Mesenchymal stem cell (in vitro differentiated cells and primary cell): ENCODE measurements around the gene TEKT4.
"Not testable (repeated sequence)": the region's sequence is repeated elsewhere in the genome, so short reads cannot be mapped to it uniquely, and the experiment has no call there.

ENCODE experiments used
- DNase-seq: peaks from one replicate; pipeline ENCODE4 v3.0.0-alpha.2; 2013
- H2AFZ ChIP-seq: one replicate; pipeline ENCODE4 v1.6.1; 2013; ENCODE audit warnings: low read depth, mild to moderate bottlenecking, control low read depth, inconsistent platforms, low read length, moderate library complexity
- H2AK5ac ChIP-seq: 2 replicates; pipeline ENCODE4 v1.6.1; 2013; ENCODE audit warnings: low read length, moderate library complexity, mild to moderate bottlenecking, inconsistent platforms; ENCODE audit not compliant: severe bottlenecking
- H2BK120ac ChIP-seq: one replicate; pipeline ENCODE4 v1.6.1; 2013; ENCODE audit warnings: low read depth, mild to moderate bottlenecking, inconsistent platforms, low read length, moderate library complexity
- H2BK12ac ChIP-seq, 2 experiments: one replicate each; pipeline ENCODE4 v1.6.1; 2013; ENCODE audit warnings: inconsistent platforms in 2 of 2, low read length in 2 of 2, mild to moderate bottlenecking in 2 of 2, moderate library complexity in 2 of 2, control low read depth in 1 of 2
- H2BK15ac ChIP-seq: one replicate; pipeline ENCODE4 v1.6.1; 2013; ENCODE audit warnings: mild to moderate bottlenecking, low read depth, inconsistent platforms; ENCODE audit not compliant: poor library complexity, severe bottlenecking
- H2BK5ac ChIP-seq: 2 replicates; pipeline ENCODE4 v1.6.1; 2013; ENCODE audit warnings: low read depth, mild to moderate bottlenecking, low read length, control low read depth, inconsistent platforms; ENCODE audit not compliant: poor library complexity, severe bottlenecking
- H3K14ac ChIP-seq, 2 experiments: one replicate each; pipeline ENCODE4 v1.6.1; 2013; ENCODE audit warnings: inconsistent platforms in 2 of 2, low read length in 2 of 2, control low read depth in 1 of 2, mild to moderate bottlenecking in 1 of 2, moderate library complexity in 1 of 2
- H3K18ac ChIP-seq, 2 experiments: one replicate each; pipeline ENCODE4 v1.6.1; 2013; ENCODE audit warnings: inconsistent platforms in 2 of 2, low read length in 2 of 2, control low read depth in 1 of 2, low read depth in 1 of 2, mild to moderate bottlenecking in 1 of 2
- H3K23ac ChIP-seq, 2 experiments: one replicate each; pipeline ENCODE4 v1.6.1; 2013; ENCODE audit warnings: inconsistent platforms in 2 of 2, low read length in 2 of 2, mild to moderate bottlenecking in 2 of 2, moderate library complexity in 2 of 2, control low read depth in 1 of 2
- H3K27ac ChIP-seq: 2 replicates; pipeline ENCODE4 v1.5.1; 2013; ENCODE audit warnings: mild to moderate bottlenecking, moderate library complexity, low read length, control low read depth, inconsistent platforms; ENCODE audit not compliant: poor library complexity, severe bottlenecking
- H3K27me3 ChIP-seq, 2 experiments: 2 replicates each; pipeline versions ENCODE4 v1.6.1 to v1.7.0; 2013; ENCODE audit warnings: low read length in 2 of 2, mild to moderate bottlenecking in 2 of 2, moderate library complexity in 2 of 2, control low read depth in 1 of 2, inconsistent platforms in 1 of 2; ENCODE audit not compliant: control insufficient read depth in 1 of 2, insufficient read depth in 1 of 2
- H3K36me3 ChIP-seq, 2 experiments: 2 replicates each; pipeline versions ENCODE4 v1.6.1 to v1.7.0; 2013; ENCODE audit warnings: low read length in 2 of 2, control low read depth in 1 of 2, inconsistent platforms in 1 of 2, low read depth in 1 of 2, mild to moderate bottlenecking in 1 of 2; ENCODE audit not compliant: insufficient read depth in 2 of 2, control insufficient read depth in 1 of 2
- H3K4ac ChIP-seq, 2 experiments: one replicate each; pipeline ENCODE4 v1.6.1; 2013; ENCODE audit warnings: inconsistent platforms in 2 of 2, low read length in 2 of 2, mild to moderate bottlenecking in 2 of 2, moderate library complexity in 2 of 2, control low read depth in 1 of 2, low read depth in 1 of 2
- H3K4me1 ChIP-seq: 2 replicates; pipeline ENCODE4 v1.6.1; 2013; ENCODE audit warnings: low read depth, low read length, control low read depth; ENCODE audit not compliant: control insufficient read depth, insufficient read depth
- H3K4me2 ChIP-seq: 2 replicates; pipeline ENCODE4 v1.6.1; 2013; ENCODE audit warnings: low read length, mild to moderate bottlenecking, inconsistent platforms; ENCODE audit not compliant: poor library complexity, severe bottlenecking
- H3K4me3 ChIP-seq, 2 experiments: 2 replicates each; pipeline versions ENCODE4 v1.5.1 to v1.7.0; 2013; ENCODE audit warnings: low read length in 2 of 2, mild to moderate bottlenecking in 2 of 2, control low read depth in 1 of 2, low read depth in 1 of 2; ENCODE audit not compliant: insufficient read depth in 1 of 2
- H3K79me1 ChIP-seq: replicated peaks from 2 replicates; pipeline ENCODE4 v1.6.1; 2013; ENCODE audit warnings: mild to moderate bottlenecking, control low read depth, low read length, inconsistent platforms; ENCODE audit not compliant: poor library complexity, severe bottlenecking
- H3K9ac ChIP-seq: 2 replicates; pipeline ENCODE4 v1.7.0; 2013; ENCODE audit warnings: mild to moderate bottlenecking, low read length, moderate library complexity
- H3K9me3 ChIP-seq: 2 replicates; pipeline ENCODE4 v1.7.0; 2013; ENCODE audit warnings: mild to moderate bottlenecking, low read length; ENCODE audit not compliant: control insufficient read depth
- H4K8ac ChIP-seq: one replicate; pipeline ENCODE4 v1.6.1; 2013; ENCODE audit warnings: inconsistent platforms, mild to moderate bottlenecking, low read length, moderate library complexity
- H4K91ac ChIP-seq: one replicate; pipeline ENCODE4 v1.6.1; 2013; ENCODE audit warnings: mild to moderate bottlenecking, low read length, inconsistent platforms
- WGBS: methylation state at CpG from one replicate; pipeline ENCODE4 v1.1.7; 2013; ENCODE audit warnings: mixed read lengths; 5-methylcytosine and 5-hydroxymethylcytosine counted together

Gene TEKT4

DNA sequence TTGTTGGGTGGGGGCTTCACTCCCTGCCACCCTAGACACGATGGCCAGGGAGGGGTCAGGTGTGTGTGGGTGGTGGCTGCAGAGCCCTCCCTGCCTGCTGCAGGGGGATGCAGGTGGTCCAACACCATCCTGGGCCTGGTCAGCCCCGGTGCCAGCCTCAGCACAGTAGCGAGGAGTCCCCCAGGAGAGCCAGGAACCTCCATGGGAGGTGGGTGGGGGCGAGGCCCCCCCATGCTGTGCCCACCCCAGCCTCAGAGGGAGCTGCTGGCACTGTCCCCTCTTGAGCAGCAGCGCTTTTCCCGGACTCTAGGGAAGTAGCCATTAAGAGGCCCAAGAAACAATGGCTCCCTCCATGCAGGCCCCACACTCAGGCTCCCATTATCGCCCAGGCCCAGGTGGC is 7.3 kb downstream of the TEKT4 start:
- WGBS, result 78% methylated on average over 5 of the region's 7 CpGs
- not testable (repeated sequence) for H2BK15ac ChIP-seq, H2BK120ac ChIP-seq, H2BK12ac ChIP-seq, H3K14ac ChIP-seq, H2BK5ac ChIP-seq, H4K91ac ChIP-seq, H3K79me1 ChIP-seq, H3K23ac ChIP-seq, DNase-seq, H3K4me2 ChIP-seq, H2AK5ac ChIP-seq, H3K4me1 ChIP-seq, H3K18ac ChIP-seq, H3K4me3 ChIP-seq, H3K4ac ChIP-seq, H3K36me3 ChIP-seq, H2AFZ ChIP-seq, H3K27ac ChIP-seq, H4K8ac ChIP-seq, H3K27me3 ChIP-seq, H3K9ac ChIP-seq, H3K9me3 ChIP-seq

DNA sequence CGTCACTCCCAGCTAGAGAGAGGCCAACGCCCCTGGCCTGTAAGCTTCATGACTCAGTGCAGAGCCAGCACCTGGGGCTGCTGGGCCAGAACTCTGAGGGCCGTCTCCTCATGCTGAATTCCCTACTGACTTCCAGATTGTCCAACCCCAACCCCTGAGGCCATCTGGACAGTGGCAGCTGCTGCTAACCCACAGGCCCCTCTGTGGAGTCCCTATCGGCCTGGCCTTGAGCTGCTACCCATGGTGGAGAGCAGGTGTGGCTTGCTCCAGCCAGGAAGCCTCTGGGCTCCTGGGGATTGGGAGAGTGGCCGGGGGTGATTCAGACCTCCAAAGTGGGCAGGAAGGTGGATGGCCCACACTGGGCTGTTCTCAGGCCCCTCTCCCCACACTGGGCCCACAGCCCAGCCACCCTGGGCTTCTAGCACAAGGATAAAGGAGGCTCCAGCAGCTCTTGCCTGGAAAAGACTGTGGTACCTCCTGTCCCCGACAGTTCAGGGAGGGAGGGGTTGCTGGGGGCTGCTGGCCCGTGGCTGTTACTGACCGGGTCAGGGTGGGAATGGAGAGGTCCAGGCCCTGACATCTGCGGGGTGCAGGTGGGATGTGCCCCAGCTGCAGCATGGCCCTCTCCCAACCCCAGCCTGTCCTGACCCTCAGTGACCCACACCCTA is 8.2 kb downstream of the TEKT4 start:
- Histone ChIP-seq H2BK120ac (no peak overlapping the region), H3K9me3 (no peaks in the 10 kb centered on the region)
- WGBS, result 73% methylated on average over 8 of the region's 9 CpGs

DNA sequence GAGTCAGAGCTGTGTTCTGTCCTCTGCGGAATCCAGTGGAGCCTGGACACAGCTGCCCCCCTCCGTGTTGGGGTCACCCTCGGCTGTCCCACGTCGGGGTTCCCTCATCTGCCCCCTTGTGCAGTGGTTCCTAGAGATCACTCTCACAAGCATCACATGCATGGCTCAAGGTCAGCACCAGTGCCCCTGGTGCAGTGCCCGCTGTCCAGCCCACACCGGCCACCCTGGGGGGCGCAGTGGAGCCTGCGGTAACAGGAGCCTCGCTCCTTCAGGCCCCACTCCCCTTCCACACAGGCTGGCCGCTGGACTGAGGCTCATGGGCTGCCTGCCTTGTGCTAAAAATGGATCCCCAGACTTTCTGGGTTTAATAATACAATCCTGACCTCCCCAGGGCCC is 8.8 kb downstream of the TEKT4 start:
- H3K4me1 ChIP-seq, result no peaks in the 10 kb centered on the region
- H3K9ac ChIP-seq, result no peak overlapping the region
- no peak overlapping the region for H2BK15ac ChIP-seq
- no peak overlapping the region for H3K4ac ChIP-seq
- 83% methylated on average over 11 of the region's 11 CpGs for WGBS
- H3K4me3 ChIP-seq, result no peak overlapping the region
- no peaks in the 10 kb centered on the region for H3K79me1 ChIP-seq
- DNase-seq, result no peak
- no peak overlapping the region for H2AFZ ChIP-seq
- H3K18ac ChIP-seq, result no peak overlapping the region
- H3K4me2 ChIP-seq, result no peak overlapping the region
- no peak overlapping the region for H3K14ac ChIP-seq
- H2BK12ac ChIP-seq, result no peak overlapping the region
- no peak overlapping the region for H2AK5ac ChIP-seq
- H3K27me3 ChIP-seq, result peaks cover 0 to 2% of the 10 kb centered on the region in 2 experiments
- no peak overlapping the region for H3K23ac ChIP-seq
- peaks cover 4% of the 10 kb centered on the region for H3K9me3 ChIP-seq
- no peak overlapping the region for H4K91ac ChIP-seq
- H2BK120ac ChIP-seq, result no peak overlapping the region
- no peak overlapping the region for H3K27ac ChIP-seq
- no peak overlapping the region for H2BK5ac ChIP-seq
- H3K36me3 ChIP-seq, result no peaks in the 10 kb centered on the region
- H4K8ac ChIP-seq, result no peak overlapping the region

More for the DNA sequence above, 8.2 kb downstream of the TEKT4 start:
- Histone ChIP-seq H3K27me3 (no peaks in the 10 kb centered on the region), H3K9ac (no peak overlapping the region), H3K4ac (no peak overlapping the region), H2BK12ac (no peak overlapping the region), H3K79me1 (no peaks in the 10 kb centered on the region), H2BK15ac (no peak overlapping the region), H3K4me1 (no peaks in the 10 kb centered on the region), H3K36me3 (no peaks in the 10 kb centered on the region), H2BK5ac (no peak overlapping the region), H3K4me2 (no peak overlapping the region), H4K91ac (no peak overlapping the region), H3K23ac (no peak overlapping the region), H2AFZ (no peak overlapping the region), H3K18ac (no peak overlapping the region), H2AK5ac (no peak overlapping the region), H4K8ac (no peak overlapping the region), H3K4me3 (no peak overlapping the region), H3K27ac (no peak overlapping the region), H3K14ac (no peak overlapping the region)
- DNase-seq, result no peak

DNA sequence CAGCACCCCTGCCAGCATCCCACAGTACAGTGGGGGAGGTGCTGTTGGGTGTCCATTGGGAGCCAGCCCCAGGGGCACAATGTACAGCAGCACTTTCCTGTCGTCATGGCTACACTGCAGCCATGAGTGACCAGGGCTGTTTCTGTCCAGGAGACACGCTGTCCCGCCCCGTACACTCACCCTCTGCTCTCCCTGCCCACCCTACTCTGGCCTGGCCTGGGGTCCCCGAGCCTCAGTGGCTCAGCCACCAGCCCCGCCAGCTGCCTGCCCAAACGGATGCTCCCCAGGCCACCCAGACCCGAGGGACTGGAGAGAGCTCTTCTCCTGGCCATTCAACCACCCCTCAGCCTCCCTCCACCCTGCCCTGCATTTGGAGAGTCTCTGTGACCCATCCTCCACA is 9.3 kb downstream of the TEKT4 start:
- H2BK15ac ChIP-seq, result no peak overlapping the region
- H3K4me3 ChIP-seq, result no peak overlapping the region
- no peaks in the 10 kb centered on the region for H3K4me1 ChIP-seq
- H2BK5ac ChIP-seq, result no peak overlapping the region
- peaks cover 4% of the 10 kb centered on the region for H3K9me3 ChIP-seq
- H3K18ac ChIP-seq, result no peak overlapping the region
- WGBS, result 74% methylated on average over 8 of the region's 8 CpGs
- H3K4me2 ChIP-seq, result no peak overlapping the region
- no peak overlapping the region for H3K27ac ChIP-seq
- no peak overlapping the region for H2AFZ ChIP-seq
- no peak overlapping the region for H4K91ac ChIP-seq
- no peaks in the 10 kb centered on the region for H3K79me1 ChIP-seq
- no peak overlapping the region for H2BK12ac ChIP-seq
- H4K8ac ChIP-seq, result no peak overlapping the region
- no peak overlapping the region for H3K14ac ChIP-seq
- no peak for DNase-seq
- no peak overlapping the region for H2AK5ac ChIP-seq
- no peaks in the 10 kb centered on the region for H3K36me3 ChIP-seq
- no peak overlapping the region for H2BK120ac ChIP-seq
- H3K4ac ChIP-seq, result no peak overlapping the region
- H3K9ac ChIP-seq, result no peak overlapping the region
- no peak overlapping the region for H3K23ac ChIP-seq
- H3K27me3 ChIP-seq, result peaks cover 0 to 2% of the 10 kb centered on the region in 2 experiments
